ENCODE results near the gene CDC42SE2. TPM values are rescaled to one million over a fixed set of nuclear protein-coding genes. Genes with fewer than 3 reads are reported as not detected.
A peak's percentile ranks its signal among the peaks of the same experiment; 100 is the strongest.
"Not testable (repeated sequence)": the region's sequence is repeated elsewhere in the genome, so short reads cannot be mapped to it uniquely, and the experiment has no call there.

Gene CDC42SE2
- total and polyA plus RNA-seq, 5 experiments from 2014 or later, result 313 to 544 (median 423) TPM

DNA sequence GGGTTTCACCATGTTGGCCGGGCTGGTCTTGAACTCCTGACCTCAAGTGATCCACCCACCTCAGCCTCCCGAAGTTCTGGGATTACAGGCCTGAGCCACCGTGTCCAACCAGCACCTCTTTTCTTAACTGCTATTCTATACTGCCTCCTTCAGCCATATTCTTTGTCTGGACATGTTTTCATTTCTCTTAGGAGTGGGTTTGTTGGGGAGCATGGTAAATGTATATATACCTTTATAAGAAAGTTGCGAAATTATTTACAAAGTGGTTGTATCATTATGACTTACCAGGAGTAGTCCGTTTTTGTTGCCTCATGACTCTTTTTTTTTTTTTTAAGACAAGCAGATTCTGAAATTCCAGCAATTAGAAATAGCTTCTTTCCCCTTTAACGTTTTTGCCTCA lies 38.7 kb downstream of the CDC42SE2 start:
- H3K27me3 Mint-ChIP-seq, result no peaks in the 10 kb centered on the region
- no peak for ATAC-seq
- POLR2A ChIA-PET, result no interaction called here
- peak overlapping the region in 9 of 10 donors; percentile 1 to 48 (median 8) for H3K4me3 Mint-ChIP-seq
- no peak for DNase-seq
- H3K36me3 Mint-ChIP-seq, result peaks cover 0 to 26% (median 0%) of the 10 kb centered on the region in 3 donors
- peak overlapping the region; percentile 1 to 84 (median 53) for H3K27ac Mint-ChIP-seq
- H3K4me1 Mint-ChIP-seq, result peaks cover 36 to 79% (median 72%) of the 10 kb centered on the region in 4 donors
- no peaks in the 10 kb centered on the region for H3K9me3 Mint-ChIP-seq

- H3K4me1 Mint-ChIP-seq, result peaks cover 39 to 75% (median 69%) of the 10 kb centered on the region in 4 donors
- ATAC-seq, result no peak
- peak overlapping the region in 4 of 10 donors; percentile 3 to 38 (median 10) for H3K4me3 Mint-ChIP-seq
- no peak for DNase-seq
- peak overlapping the region in 8 of 10 donors; percentile 1 to 84 (median 36) for H3K27ac Mint-ChIP-seq
- POLR2A ChIA-PET, result interaction anchor here (1.5 to 2.0 kb wide), 2 partner anchors 18 to 39 kb away, joined by 3 to 6 read pairs; partner anchors contain the start of gene CDC42SE2
- no peaks in the 10 kb centered on the region for H3K27me3 Mint-ChIP-seq
- H3K9me3 Mint-ChIP-seq, result peaks cover 0 to 4% (median 0%) of the 10 kb centered on the region in 9 donors
- H3K36me3 Mint-ChIP-seq, result peaks cover 0 to 26% (median 2%) of the 10 kb centered on the region in 3 donors
Measured at GRCh38 chr5:131303537-131303936, 39.7 kb downstream of the CDC42SE2 start.

DNA sequence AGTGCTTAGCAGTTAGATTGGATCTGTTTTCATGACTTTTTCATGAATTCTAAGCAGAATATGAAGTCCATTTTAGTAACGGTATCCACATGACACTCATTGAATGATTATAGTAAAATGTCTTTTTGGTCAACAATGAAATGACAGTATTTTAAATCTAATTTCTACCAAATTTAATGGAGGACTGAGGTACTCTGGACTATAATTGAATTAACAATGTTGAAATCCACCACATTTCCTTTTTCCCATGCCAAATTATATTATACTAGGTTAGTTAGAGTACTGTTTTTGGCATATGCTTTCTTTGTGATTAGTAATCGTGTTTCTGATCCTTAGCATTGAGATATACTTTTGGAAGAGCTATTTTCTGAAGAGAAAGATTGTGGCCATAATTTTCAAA lies 40.6 kb downstream of the CDC42SE2 start:
- Mint-ChIP-seq H3K4me3 (peak overlapping the region in 9 of 10 donors; percentile 34 to 73 (median 52)), H3K27me3 (no peaks in the 10 kb centered on the region), H3K27ac (peak overlapping the region; percentile 1 to 87 (median 67)), H3K36me3 (peaks cover 0 to 22% (median 2%) of the 10 kb centered on the region in 3 donors), H3K4me1 (peaks cover 30 to 72% (median 64%) of the 10 kb centered on the region in 4 donors), H3K9me3 (peaks cover 0 to 4% (median 0%) of the 10 kb centered on the region in 9 donors)
- POLR2A ChIA-PET, result interaction anchor here (0.6 to 2.0 kb wide), 4 partner anchors 14 to 121 kb away, joined by 3 to 6 read pairs (median 3); partner anchors contain the start of gene CDC42SE2
- DNase-seq (no peak), ATAC-seq (no peak)

DNA sequence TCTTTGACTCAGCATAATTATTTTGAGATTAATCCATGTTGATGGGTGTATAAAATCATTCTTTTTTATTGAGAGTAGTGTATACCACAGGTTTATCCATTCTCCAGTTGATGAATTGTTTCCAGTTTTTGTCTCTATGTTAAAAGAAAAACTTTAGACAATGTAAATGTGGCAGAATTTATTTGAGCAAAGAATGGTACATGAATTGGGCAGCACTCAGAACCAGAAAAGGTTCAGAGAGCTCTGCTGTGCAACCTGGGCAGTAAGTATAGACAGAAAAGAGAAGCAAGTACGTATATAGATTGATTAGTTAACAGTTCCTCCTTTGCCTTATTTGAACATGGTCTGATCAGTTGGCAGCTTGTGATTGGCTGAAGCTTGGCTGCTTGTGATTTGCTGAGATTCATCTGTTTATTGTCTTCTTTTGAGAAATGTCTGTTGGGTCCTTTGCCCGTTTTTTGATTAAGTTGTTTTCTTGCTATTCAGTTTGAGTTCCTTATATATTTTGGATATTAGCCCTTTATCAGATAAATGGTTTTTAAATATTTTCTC lies 41.4 kb downstream of the CDC42SE2 start:
- Mint-ChIP-seq H3K4me3 (peak overlapping the region in 9 of 10 donors; percentile 7 to 77 (median 61)), H3K36me3 (peaks cover 0 to 18% (median 2%) of the 10 kb centered on the region in 3 donors), H3K27me3 (no peaks in the 10 kb centered on the region), H3K27ac (peak overlapping the region in 9 of 10 donors; percentile 25 to 91 (median 71)), H3K4me1 (peaks cover 25 to 71% (median 61%) of the 10 kb centered on the region in 4 donors), H3K9me3 (peaks cover 0 to 4% (median 0%) of the 10 kb centered on the region in 9 donors)
- DNase-seq (no peak), ATAC-seq (peak; percentile 29 to 47)
- POLR2A ChIA-PET, result interaction anchor here (0.9 to 1.1 kb wide), 2 partner anchors 41 to 120 kb away, joined by 3 to 5 read pairs; partner anchors contain the start of gene CDC42SE2

- Mint-ChIP-seq H3K27ac (peak overlapping the region in 9 of 10 donors; percentile 3 to 91 (median 71)), H3K27me3 (no peaks in the 10 kb centered on the region), H3K36me3 (peaks cover 0 to 14% (median 2%) of the 10 kb centered on the region in 3 donors), H3K9me3 (peaks cover 0 to 4% (median 0%) of the 10 kb centered on the region in 9 donors), H3K4me1 (peaks cover 25 to 71% (median 62%) of the 10 kb centered on the region in 4 donors), H3K4me3 (peak overlapping the region in 8 of 10 donors; percentile 5 to 67 (median 58))
- POLR2A ChIA-PET, result interaction anchor here (1.1 kb wide), 1 partner anchor 42 kb away, joined by 5 read pairs; the partner anchor contains the start of gene CDC42SE2
- DNase-seq (no peak), ATAC-seq (peak in 1 of 2 donors; percentile 41)
Measured at GRCh38 chr5:131305906-131306305, 42.1 kb downstream of the CDC42SE2 start.

GRCh38 chr5:131312235-131312772 lies 48.5 kb downstream of the CDC42SE2 start:
- peaks cover 4 to 31% (median 7%) of the 10 kb centered on the region in 3 donors for H3K36me3 Mint-ChIP-seq
- peak; percentile 42 to 87 (median 72) for DNase-seq
- not testable (repeated sequence) for H3K27me3 Mint-ChIP-seq, H3K9me3 Mint-ChIP-seq
- POLR2A ChIA-PET, result interaction anchor here (1.3 to 2.2 kb wide), 4 partner anchors 8 to 48 kb away, joined by 3 to 8 read pairs (median 4); partner anchors contain the start of gene CDC42SE2
- peak; percentile 29 to 61 for ATAC-seq
- H3K4me1 Mint-ChIP-seq, result peaks cover 38 to 85% (median 75%) of the 10 kb centered on the region in 4 donors
- peak overlapping the region; percentile 74 to 93 (median 87) for H3K4me3 Mint-ChIP-seq
- H3K27ac Mint-ChIP-seq, result peak overlapping the region; percentile 91 to 99 (median 98)

DNA sequence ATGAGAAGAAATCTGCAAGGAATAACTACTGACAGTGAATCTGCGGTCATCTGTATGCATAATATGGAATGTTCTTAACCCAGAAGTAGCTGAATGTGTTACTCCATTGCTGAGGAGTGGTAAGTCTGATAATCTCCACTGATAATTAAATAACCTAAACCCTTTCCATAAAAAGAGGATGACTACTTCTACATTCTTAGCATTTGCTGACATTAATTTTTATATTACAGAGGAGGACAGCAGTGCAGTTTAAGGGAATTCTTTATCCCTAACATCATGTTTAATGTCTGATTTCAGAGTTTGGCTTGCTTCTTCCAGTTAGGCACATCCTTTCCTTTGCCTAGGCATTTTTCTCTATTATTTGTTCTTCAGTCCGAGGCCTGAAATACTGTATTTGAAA lies 52.2 kb downstream of the CDC42SE2 start:
- peaks cover 9 to 60% (median 28%) of the 10 kb centered on the region in 3 donors for H3K36me3 Mint-ChIP-seq
- peak overlapping the region; percentile 35 to 96 (median 76) for H3K27ac Mint-ChIP-seq
- H3K27me3 Mint-ChIP-seq, result no peaks in the 10 kb centered on the region
- DNase-seq, result no peak
- no peaks in the 10 kb centered on the region for H3K9me3 Mint-ChIP-seq
- POLR2A ChIA-PET, result no interaction called here
- ATAC-seq, result no peak
- H3K4me3 Mint-ChIP-seq, result peak overlapping the region in 7 of 10 donors; percentile 19 to 73 (median 49)
- H3K4me1 Mint-ChIP-seq, result peaks cover 34 to 88% (median 74%) of the 10 kb centered on the region in 4 donors

DNA sequence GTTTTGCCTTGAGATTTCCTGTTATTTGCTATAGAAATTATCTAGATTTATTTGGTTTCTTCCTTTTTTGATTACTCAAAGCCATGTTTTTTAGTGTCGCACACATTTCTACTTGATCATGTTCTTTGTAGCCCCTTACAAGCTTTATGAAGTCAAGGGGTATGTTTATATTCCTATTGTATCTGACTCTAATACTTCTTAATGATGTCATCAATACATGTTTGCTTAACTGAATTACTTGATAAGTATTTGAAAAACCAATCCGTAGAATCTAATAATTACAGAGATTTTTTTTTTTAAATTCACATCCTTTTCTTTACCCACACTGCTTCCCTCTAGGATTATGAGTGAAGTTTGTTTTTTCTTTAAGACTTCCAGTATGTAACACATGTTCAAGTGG lies 53.0 kb downstream of the CDC42SE2 start:
- Mint-ChIP-seq H3K4me1 (peaks cover 34 to 88% (median 74%) of the 10 kb centered on the region in 4 donors), H3K4me3 (peak overlapping the region in 4 of 10 donors; percentile 18 to 51 (median 40)), H3K36me3 (peaks cover 9 to 66% (median 35%) of the 10 kb centered on the region in 3 donors), H3K27ac (peak overlapping the region; percentile 35 to 96 (median 76)), H3K9me3 (peaks cover 0 to 4% (median 0%) of the 10 kb centered on the region in 9 donors), H3K27me3 (no peaks in the 10 kb centered on the region)
- DNase-seq (no peak), ATAC-seq (no peak)
- POLR2A ChIA-PET, result no interaction called here

GRCh38 chr5:131318455-131318854 lies 54.6 kb downstream of the CDC42SE2 start:
- H3K4me3 Mint-ChIP-seq, result no peak overlapping the region
- peaks cover 9 to 78% (median 44%) of the 10 kb centered on the region in 3 donors for H3K36me3 Mint-ChIP-seq
- peaks cover 27 to 86% (median 70%) of the 10 kb centered on the region in 4 donors for H3K4me1 Mint-ChIP-seq
- POLR2A ChIA-PET, result interaction anchor here (0.6 to 2.6 kb wide), 3 partner anchors 22 to 55 kb away, joined by 3 to 8 read pairs (median 4); partner anchors contain the start of gene CDC42SE2
- DNase-seq (no peak), ATAC-seq (no peak)
- peak overlapping the region in 5 of 10 donors; percentile 27 to 79 (median 71) for H3K27ac Mint-ChIP-seq
- H3K27me3 Mint-ChIP-seq, result no peaks in the 10 kb centered on the region
- H3K9me3 Mint-ChIP-seq, result peaks cover 0 to 4% (median 0%) of the 10 kb centered on the region in 9 donors

DNA sequence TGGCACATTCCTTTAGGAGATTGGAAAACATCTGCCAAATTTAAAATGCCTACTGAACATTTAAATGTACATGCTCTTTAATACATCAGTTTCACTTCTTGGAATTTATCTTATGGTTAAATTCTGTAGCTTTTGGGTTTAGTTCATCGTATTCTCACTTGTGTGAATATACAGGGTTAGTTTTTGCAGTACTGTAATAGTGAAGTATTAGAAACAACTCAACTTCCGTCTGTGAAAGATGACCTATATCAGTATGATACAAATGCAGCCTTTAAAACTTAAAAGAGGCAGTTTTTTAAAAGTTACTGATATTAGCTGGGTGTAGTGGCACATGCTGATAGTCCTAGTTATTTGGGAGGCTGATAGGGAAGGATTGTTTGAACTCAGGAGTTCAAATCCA lies 57.2 kb downstream of the CDC42SE2 start:
- Mint-ChIP-seq H3K4me3 (peak overlapping the region in 5 of 10 donors; percentile 8 to 58 (median 37)), H3K4me1 (peaks cover 21 to 86% (median 67%) of the 10 kb centered on the region in 4 donors), H3K9me3 (peaks cover 0 to 4% (median 0%) of the 10 kb centered on the region in 9 donors), H3K27me3 (no peaks in the 10 kb centered on the region), H3K27ac (peak overlapping the region; percentile 16 to 87 (median 72)), H3K36me3 (peaks cover 9 to 79% (median 47%) of the 10 kb centered on the region in 3 donors)
- no peak for ATAC-seq
- DNase-seq, result no peak
- POLR2A ChIA-PET, result interaction anchor here (0.6 to 0.8 kb wide), 3 partner anchors 9 to 122 kb away, joined by 3 read pairs; no protein-coding TSS in a partner anchor

GRCh38 chr5:131322926-131323325 lies 59.1 kb downstream of the CDC42SE2 start:
- Mint-ChIP-seq H3K36me3 (peaks cover 0 to 72% (median 36%) of the 10 kb centered on the region in 3 donors), H3K4me1 (peaks cover 25 to 85% (median 68%) of the 10 kb centered on the region in 4 donors), H3K4me3 (peak overlapping the region in 9 of 10 donors; percentile 16 to 74 (median 53)), H3K9me3 (peaks cover 0 to 4% (median 0%) of the 10 kb centered on the region in 9 donors), H3K27ac (peak overlapping the region; percentile 35 to 90 (median 86)), H3K27me3 (no peaks in the 10 kb centered on the region)
- ATAC-seq (peak; percentile 17 to 29), DNase-seq (no peak)
- POLR2A ChIA-PET, result interaction anchor here (0.7 kb wide), 2 partner anchors 45 to 911 kb away, joined by 3 read pairs; no protein-coding TSS in a partner anchor

DNA sequence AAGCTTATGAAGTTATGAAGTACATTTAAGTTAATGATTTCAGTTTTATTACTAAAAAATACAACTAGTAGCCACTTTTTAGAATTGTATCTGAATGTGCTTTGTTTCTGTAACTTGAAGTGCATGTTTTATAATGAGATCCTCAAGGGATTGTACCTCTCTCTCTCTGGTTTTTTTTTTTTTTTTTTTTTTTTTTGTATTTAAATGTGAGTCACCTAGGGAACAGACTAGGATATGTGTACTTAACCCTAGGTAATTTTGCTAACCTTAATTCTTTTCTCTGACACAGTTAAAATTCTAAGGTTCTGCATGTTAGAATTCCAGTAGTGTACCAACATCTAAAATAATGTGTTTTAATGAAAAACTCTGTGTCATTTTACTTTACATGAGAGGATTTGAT lies 59.5 kb downstream of the CDC42SE2 start:
- no peak for DNase-seq
- H3K4me1 Mint-ChIP-seq, result peaks cover 28 to 88% (median 72%) of the 10 kb centered on the region in 4 donors
- peaks cover 0 to 70% (median 33%) of the 10 kb centered on the region in 3 donors for H3K36me3 Mint-ChIP-seq
- peak in 1 of 2 donors; percentile 42 for ATAC-seq
- peaks cover 0 to 4% (median 0%) of the 10 kb centered on the region in 9 donors for H3K9me3 Mint-ChIP-seq
- H3K27ac Mint-ChIP-seq, result peak overlapping the region; percentile 23 to 90 (median 70)
- peak overlapping the region in 8 of 10 donors; percentile 20 to 61 (median 48) for H3K4me3 Mint-ChIP-seq
- no peaks in the 10 kb centered on the region for H3K27me3 Mint-ChIP-seq
- POLR2A ChIA-PET, result interaction anchor here (0.7 kb wide), 2 partner anchors 45 to 910 kb away, joined by 3 read pairs; no protein-coding TSS in a partner anchor

Data from naive thymus-derived CD8-positive, alpha-beta T cell (primary cell).